ENCODE measurements around the gene OTULINL.
"Not testable (repeated sequence)": the region's sequence is repeated elsewhere in the genome, so short reads cannot be mapped to it uniquely, and the experiment has no call there.

The OTULINL gene

DNA sequence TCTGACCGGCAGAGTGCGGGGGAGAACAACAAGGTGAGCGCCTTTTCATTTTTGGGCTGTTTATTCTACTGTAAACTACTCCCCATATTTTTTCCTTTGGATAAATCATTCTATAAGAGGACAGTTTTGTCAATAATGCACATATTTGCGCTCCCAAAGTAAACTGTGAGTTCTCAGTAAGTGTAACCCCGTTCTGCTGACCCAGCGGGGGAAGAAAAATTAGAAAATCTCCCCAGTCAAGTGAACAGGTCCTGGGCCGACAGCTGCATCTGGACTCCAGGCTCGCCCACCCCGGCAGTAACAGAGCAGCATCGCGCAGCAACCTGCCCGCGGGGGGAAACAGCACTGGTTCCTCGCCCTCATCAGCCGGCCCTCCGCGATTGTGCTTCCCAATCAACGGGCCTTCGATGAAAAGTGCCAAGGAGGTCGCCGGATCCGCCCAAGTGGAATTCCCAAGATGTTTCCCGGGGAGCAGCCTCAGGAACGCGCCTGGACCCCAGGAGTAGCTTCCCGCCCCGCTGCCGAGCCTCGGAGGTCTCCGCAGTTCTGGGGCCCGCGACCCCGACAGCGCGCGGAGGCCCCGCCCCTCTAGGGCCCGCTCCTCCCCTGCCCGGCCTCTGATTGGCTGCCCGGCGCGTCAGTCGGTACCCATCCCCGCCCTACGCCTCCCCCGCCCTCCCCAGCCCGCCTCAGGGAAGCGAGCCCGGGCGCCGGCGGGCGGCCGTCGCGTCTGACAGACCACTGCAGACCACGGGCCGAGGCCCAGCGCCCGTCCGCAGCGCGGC is at the start of gene OTULINL:
OTULINL (plus strand) TSS at position 687 of the 785 bp plus-strand sequence. CDS start 103 bp downstream, outside the sequence.
- DNase-seq (ENCODE audit: low read depth) = peak; percentile 74

GRCh38 chr5:14532180-14532579 is 49.4 kb upstream of the OTULINL start:
- no peak for DNase-seq (ENCODE audit: low read depth)

GRCh38 chr5:14534773-14535172 is 46.8 kb upstream of the OTULINL start:
- no peak for DNase-seq (ENCODE audit: low read depth)

DNA sequence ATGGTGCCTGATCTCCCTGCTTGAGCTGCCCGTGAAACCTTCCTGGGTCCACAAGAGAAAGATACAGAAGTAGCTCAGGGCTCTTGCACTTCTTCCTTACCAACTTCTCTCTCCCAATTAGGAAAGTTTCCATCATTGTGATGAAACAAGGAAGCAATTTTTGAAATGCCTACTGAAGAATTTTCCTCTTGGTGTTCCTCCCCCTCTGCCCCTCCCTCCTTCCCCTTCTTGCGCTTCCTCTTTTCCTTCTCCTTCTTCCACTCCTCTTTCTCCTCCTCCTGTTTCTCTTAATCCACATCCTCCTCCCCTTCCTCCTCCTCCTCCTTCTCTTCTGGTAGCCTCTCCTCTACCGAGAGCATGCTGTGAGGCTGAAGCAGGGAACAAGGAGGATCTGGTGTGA is 36.3 kb upstream of the OTULINL start:
- DNase-seq (ENCODE audit: low read depth) = no peak

- DNase-seq (ENCODE audit: low read depth) = no peak
Measured at GRCh38 chr5:14545862-14546261, 35.7 kb upstream of the OTULINL start.

DNA sequence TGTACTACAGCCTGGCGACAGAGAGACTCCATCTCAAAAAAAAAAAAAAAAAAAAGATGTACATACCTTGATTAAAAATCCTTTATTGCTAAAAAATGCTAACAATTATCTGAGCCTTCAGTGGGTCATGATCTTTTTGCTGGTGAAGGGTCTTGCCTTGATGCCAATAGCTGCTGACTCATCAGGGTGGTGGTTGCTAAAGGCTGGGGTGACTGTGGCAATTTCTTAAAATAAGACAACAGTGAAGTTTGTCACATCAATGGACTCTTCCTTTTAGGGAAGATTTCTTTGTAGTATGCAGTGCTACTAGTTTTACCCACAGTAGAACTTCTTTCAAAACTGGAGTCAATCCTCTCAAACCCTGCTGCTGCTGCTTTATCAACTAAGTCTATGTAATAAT is 33.9 kb upstream of the OTULINL start:
- no peak for DNase-seq (ENCODE audit: low read depth)

DNA sequence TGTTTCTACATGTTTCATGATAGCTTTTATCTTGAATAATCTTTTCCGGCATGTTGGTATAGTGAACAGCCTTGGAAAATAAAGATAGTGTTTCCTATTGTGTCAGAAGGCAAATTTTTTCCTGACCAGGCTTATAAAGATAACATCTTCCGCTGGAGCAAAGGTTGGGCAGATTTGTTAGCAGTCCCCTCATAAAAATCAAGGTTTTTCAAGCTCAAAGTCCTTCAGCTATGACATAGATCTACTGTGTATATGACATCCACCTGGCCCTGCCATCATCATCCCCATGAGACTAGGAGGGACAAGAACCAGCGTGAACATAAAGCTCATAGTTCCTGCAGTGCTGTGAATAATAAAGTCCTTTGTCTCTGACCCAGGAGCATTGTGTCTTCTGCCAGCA is 30.4 kb upstream of the OTULINL start:
- DNase-seq (ENCODE audit: low read depth) = no peak

- DNase-seq (ENCODE audit: low read depth) = no peak
Measured at GRCh38 chr5:14552017-14552416, 29.6 kb upstream of the OTULINL start.

GRCh38 chr5:14554288-14554687 is 27.3 kb upstream of the OTULINL start:
- DNase-seq (ENCODE audit: low read depth) = not testable (repeated sequence)

GRCh38 chr5:14556015-14556414 is 25.6 kb upstream of the OTULINL start:
- no peak for DNase-seq (ENCODE audit: low read depth)

- no peak for DNase-seq (ENCODE audit: low read depth)
Measured at GRCh38 chr5:14557203-14557770, 24.3 kb upstream of the OTULINL start.

GRCh38 chr5:14557791-14558415 is 23.7 kb upstream of the OTULINL start:
- no peak for DNase-seq (ENCODE audit: low read depth)

- DNase-seq (ENCODE audit: low read depth) = no peak
Measured at GRCh38 chr5:14560091-14560595, 21.4 kb upstream of the OTULINL start.

DNA sequence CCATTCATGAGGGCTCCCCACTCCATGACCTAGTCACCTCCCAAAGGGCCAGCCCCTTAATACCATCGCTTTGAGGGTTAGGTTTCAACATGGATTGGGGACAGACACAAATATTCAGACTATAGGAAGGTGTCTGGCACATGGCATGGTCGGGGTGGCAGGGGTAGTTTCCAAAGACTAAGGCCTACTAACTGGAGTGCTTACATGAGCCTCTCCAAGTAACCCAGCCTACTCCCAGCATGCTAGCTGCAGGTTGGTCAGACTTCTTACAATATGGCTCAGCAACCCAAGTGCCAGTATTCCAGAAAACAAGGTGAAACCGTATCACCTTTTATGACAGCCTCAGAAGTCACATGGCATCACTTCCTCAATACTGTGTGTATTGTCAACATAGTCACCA is 19.9 kb upstream of the OTULINL start:
- no peak for DNase-seq (ENCODE audit: low read depth)

- no peak for DNase-seq (ENCODE audit: low read depth)
Measured at GRCh38 chr5:14568333-14568732, 13.3 kb upstream of the OTULINL start.

GRCh38 chr5:14569948-14570691 is 11.5 kb upstream of the OTULINL start:
- no peak for DNase-seq (ENCODE audit: low read depth)

DNA sequence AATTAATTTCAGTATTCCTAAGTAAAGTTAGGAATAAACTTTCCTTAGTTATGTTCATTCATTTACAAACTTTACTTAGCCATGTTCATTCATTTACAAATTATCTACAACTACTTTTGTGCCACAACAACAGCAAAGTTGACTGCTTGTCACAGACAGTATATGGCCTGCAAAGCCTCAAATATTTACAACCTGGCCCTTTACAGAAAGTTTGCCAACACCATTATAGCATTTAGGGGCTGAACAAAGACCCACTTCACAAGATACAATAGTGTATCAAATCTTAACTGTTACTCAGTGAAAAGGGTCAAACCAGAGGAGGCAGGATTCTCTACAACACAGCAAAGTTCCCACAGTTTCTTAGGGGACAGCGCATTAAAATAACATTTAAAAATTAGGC is 9.7 kb upstream of the OTULINL start:
- no peak for DNase-seq (ENCODE audit: low read depth)

GRCh38 chr5:14572385-14572784 is 9.2 kb upstream of the OTULINL start:
- no peak for DNase-seq (ENCODE audit: low read depth)

- no peak for DNase-seq (ENCODE audit: low read depth)
Measured at GRCh38 chr5:14572836-14573235, 8.8 kb upstream of the OTULINL start.

DNA sequence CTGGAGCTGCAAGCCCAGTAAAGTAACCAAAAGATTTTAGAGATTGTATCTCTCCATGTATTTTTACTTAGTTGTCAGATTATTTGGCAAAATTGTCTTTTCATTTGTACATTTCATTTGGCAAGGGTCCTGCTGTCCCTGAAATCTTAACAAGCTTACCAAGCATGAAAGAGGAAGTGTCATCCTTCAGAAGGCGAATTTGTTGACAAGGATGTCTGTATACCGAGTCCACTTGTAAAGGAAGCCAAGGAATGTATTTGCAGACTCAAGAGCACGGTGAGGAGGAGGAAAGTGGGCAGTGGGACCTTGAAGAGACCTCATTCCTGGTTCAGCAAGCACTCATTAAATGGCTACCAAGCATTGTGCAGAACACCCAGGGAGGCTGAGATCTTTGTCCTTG is 7.5 kb upstream of the OTULINL start:
- DNase-seq (ENCODE audit: low read depth) = no peak

- no peak for DNase-seq (ENCODE audit: low read depth)
Measured at GRCh38 chr5:14574891-14575508, 6.6 kb upstream of the OTULINL start.

DNA sequence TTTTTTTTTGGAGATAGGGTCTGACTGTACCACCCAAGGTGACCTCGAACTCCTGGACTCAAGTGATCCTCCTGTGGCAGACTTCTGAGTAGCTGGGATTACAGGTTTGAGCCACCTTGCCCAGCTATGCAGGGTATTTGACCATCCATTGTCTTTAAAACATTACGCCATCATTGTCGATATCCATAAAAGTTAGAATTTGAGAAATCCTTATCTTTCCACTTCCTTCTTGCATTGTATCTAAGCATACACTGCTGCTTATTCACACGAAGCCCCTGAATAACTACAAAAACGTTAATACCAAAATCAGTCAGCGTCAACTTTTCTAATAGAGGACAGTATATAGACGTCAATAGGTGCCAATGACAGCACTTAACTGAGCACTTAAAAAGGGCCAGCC is 5.4 kb upstream of the OTULINL start:
- no peak for DNase-seq (ENCODE audit: low read depth)

Data from stimulated activated CD8-positive, alpha-beta memory T cell treated with anti-CD3 and anti-CD28 coated beads, Interleukin-15, amount 100 ng/mL, for 24 hours (primary cell).